Activated naive CD4-positive, alpha-beta T cell (primary cell): ENCODE results near the gene HNRNPDL.
"Not testable (repeated sequence)": the region's sequence is repeated elsewhere in the genome, so short reads cannot be mapped to it uniquely, and the experiment has no call there.

ENCODE experiments used
- DNase-seq, 4 experiments: peaks; one replicate each; lab custom pipeline; 2025; lab: John Stamatoyannopoulos, UW

Gene HNRNPDL

GRCh38 chr4:82386312-82386711, 44.0 kb downstream of the HNRNPDL start:
- DNase-seq = not testable (repeated sequence)

GRCh38 chr4:82382751-82383150, 47.5 kb downstream of the HNRNPDL start:
- no peak for DNase-seq

GRCh38 chr4:82381661-82382296, 48.5 kb downstream of the HNRNPDL start:
- DNase-seq = no peak

GRCh38 chr4:82381235-82381634, 49.0 kb downstream of the HNRNPDL start:
- no peak for DNase-seq

GRCh38 chr4:82380831-82381230, 49.4 kb downstream of the HNRNPDL start:
- no peak for DNase-seq

GRCh38 chr4:82380344-82380743, 49.9 kb downstream of the HNRNPDL start:
- no peak for DNase-seq

GRCh38 chr4:82376109-82376508, 54.2 kb downstream of the HNRNPDL start:
- no peak for DNase-seq

GRCh38 chr4:82373816-82374625, 56.2 kb downstream of the HNRNPDL start, which contains the start of gene HNRNPD:
TSS of gene HNRNPD (minus strand) at chr4:82373991. CDS start at chr4:82373678, 313 bp downstream.
- DNase-seq = peak; percentile 77 to 85 (median 81)

GRCh38 chr4:82373486-82373815, 56.8 kb downstream of the HNRNPDL start:
- DNase-seq = peak in 2 of 4 experiments; percentile 70 to 76
